GM11168 (cell line): ENCODE data around the gene S100PBP.

Source experiments
- in situ Hi-C: fragments of 300-500 bp; cut with MboI; formaldehyde crosslinking; loops from one replicate; pipeline ENCODE4 v1.12.0; 2022; ENCODE audit warnings: low sequenced_read_pairs; ENCODE audit not compliant: unreplicated experiment

Gene S100PBP

DNA sequence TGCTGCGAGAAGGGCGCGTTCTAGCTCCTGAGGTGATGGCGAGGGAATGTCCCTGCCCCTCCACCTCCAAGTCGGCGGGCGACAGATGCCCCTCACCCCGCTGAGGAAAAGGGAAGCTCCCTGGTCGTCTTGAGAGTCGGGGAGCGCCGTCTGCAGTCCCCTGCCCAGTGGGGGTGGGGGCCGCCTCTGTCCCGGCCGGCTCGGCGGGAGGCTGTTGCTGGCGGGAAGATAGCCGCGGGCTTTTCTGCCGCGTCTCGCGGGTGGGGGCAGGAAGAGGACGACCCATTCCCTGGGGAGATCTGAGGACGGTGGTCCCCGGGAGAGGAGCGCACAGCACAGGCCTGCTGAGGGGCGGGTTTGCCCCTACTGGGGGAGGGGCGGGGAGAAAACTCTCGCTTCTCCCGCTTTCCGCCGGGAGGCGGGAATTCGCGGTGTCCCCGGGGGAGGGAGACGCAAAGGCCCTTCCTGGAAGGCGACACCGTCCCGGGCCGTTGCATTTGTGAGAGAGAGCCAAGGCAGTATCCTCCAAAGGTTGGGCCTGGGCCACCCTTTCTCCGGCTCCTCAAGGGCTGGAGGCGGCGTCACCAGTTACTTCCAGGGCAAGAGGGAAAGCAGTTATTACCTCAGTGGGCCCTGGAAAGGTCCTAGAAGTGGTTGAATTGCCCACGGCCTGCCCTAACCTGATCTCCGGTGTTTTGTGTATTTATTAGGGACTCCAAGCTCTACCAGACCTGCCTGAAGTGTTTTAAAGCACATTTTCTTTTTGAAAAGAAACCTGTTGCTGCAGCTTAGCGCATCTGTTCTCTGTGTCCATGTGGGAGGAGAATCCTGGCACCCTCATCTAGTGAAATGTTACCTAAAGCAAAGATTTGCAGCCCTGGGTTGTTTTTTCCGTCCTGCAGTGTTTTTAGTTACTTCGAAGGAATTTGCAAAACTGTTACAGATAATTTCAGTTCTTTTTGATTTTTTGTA is 648 bp downstream of the S100PBP start:
- in situ Hi-C loops = no loop called here

GRCh38 chr1:32818804-32819541 is 1.5 kb downstream of the S100PBP start:
- in situ Hi-C loops = no loop called here

- in situ Hi-C loops = no loop called here
Observed at GRCh38 chr1:32825181-32825580, 7.7 kb downstream of the S100PBP start.

DNA sequence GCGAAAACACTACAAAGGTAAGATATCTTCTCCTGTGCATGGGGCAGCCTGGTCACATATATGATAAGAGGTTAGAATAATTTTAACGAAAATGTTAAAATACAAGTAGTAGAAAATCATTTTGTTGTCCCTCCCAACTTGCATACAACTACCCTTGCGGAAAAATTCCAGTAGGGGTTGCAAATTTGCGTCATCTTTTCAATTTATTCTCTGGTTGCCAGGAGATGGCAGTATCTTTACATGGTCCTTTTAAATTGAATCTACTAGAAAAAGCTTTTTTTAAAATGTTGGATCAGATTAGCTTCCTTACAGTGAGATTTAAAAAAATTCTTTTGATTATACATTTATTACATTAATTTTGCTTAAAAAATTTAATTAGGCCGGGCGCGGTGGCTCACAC is 10.9 kb downstream of the S100PBP start:
- in situ Hi-C loops = no loop called here

DNA sequence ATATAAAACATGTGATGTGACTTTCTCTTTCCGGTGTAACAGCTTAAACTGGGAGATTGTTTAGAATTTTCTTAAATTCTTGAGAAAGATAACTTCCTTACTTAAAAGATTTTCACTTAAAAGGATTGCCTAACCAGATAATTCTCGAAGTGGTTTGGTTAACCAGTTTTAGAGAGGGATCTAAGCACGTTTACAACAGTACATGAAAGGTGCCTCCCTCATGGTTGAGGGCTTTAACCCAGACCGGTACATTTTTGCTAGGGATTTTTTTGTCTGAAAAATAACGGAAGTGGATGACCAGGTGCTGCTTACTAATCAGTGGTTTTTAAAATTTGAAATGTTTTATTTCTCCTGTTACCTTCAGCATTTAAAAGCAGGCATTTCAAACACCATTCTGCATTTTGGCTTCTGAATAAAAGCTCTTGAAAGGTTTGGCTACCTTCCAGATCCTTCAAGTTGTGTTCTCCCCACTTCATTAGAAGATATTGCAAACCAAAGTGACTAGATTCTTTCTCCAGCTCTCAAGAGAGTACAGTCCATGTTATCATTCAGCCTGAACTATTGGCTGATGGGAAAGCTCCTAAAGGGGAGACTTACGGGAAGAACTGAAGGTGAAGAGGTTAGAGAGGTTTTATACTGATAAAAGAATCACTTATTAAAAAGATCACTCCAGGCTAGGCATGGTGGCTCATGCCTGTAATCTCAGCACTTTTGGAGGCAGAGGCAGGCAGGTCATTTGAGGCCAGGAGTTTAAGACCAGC is 12.8 kb downstream of the S100PBP start:
- in situ Hi-C loops = no loop called here

DNA sequence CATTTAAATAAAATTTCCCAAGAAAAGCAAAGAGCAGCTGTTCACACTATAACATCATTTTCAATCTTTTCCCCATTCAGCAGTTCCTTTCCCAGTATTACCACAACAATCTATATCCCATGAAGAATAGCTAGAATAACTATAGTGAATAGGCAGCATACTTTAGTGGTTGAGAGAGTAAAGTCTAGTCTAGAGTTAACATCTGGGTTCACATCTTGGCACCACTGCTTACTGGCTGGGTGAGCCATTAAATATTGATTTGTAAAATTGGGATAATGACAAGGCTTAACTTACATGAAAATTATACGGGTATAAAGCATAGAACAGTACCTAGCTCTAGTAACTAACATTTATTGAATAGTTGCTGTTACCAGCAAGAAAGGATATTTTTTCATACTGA is 14.4 kb downstream of the S100PBP start:
- in situ Hi-C loops = no loop called here

DNA sequence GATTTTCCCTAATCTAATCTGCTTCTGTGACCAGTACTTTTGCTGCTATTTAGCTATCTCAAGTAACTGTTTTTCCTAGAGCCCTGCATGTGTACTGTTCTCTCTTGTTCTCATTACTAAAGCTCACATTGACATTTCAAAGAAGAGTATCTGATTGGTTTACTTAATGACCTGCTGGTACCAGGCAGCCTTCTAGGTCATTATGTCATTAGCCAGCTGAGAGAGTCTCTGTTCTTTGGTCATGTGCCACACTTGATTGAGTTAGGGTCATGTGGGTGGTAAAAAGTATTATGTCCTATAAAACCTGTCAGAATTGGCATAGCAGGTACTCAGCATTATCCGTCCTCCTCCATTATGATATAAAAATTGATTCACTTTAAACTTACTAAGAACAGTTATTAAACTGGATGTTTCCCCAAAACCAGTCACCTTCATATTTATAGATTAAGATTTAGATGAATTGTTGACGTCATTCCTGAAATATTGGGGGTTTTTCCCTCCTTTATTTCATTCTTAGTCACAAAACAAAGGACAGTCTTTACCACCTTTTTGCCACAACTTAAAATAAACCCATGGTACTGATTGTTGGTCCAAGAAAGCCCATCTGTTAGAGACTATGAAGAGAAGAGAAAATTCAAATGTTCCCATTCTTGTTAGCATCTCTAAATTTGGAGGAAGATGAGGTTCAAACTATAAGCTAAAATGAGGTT is 31.1 kb downstream of the S100PBP start:
- in situ Hi-C loops = no loop called here

GRCh38 chr1:32855861-32856617 is 38.6 kb downstream of the S100PBP start:
- in situ Hi-C loops = no loop called here

- in situ Hi-C loops = no loop called here
Observed at GRCh38 chr1:32858136-32858535, 40.7 kb downstream of the S100PBP start.

DNA sequence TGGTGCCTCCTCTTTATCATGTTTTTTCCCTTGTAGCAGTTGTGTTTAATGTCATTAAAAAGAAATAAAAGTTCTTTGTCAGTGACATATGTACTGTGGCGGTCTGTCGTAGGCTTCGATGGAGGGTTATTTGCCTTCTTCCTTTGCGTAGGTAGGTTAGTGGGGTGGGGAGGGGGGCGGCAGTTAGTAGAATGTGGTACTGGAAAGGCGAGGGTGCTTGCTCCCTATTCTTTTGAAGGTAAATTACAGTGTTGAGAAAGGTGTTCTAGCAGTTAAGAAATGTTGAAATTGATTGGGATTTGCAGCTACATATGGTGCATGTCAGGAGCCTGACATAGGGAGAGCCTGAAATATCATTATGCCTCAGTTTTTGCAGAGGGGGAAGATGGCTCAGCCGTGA is 41.3 kb downstream of the S100PBP start:
- in situ Hi-C loops = no loop called here

DNA sequence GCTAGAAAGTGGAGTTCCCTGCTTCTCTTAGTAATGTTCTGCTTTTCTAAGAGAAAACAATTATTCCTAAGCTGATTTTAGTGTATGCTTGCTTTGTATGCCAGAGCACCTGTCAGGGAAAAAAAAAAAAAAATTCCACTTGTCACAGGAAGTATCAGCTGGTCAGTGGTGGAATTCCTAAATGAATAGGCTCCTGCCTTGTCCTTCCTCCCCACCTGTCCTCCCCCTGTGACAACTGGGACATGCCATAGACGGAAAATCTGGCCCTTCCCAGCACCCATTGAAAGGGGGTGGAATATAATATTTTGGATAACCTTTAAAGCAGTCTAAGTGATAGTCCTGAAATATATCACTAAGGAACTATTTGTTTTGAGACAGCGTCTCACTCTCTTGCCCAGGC is 42.5 kb downstream of the S100PBP start:
- in situ Hi-C loops = no loop called here

DNA sequence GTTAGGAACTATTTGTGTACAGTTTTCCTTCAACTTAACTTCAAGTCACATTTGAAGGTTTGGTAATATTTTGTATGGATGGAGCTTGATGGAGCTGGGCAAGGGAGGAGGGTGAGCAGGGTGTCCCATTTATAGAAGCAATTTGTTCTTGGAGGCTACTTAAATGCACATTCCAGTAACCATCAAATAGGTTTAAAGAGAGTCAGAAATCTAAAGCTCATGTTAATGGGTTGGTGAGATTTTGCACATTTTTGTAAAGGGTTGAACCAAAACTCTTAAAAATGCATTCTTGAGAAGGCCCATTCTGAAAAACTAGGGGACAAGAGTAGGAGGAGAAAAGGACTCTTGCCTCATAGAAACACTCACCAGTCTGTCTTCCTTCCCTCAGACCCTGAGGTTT is 43.1 kb downstream of the S100PBP start:
- in situ Hi-C loops = no loop called here

DNA sequence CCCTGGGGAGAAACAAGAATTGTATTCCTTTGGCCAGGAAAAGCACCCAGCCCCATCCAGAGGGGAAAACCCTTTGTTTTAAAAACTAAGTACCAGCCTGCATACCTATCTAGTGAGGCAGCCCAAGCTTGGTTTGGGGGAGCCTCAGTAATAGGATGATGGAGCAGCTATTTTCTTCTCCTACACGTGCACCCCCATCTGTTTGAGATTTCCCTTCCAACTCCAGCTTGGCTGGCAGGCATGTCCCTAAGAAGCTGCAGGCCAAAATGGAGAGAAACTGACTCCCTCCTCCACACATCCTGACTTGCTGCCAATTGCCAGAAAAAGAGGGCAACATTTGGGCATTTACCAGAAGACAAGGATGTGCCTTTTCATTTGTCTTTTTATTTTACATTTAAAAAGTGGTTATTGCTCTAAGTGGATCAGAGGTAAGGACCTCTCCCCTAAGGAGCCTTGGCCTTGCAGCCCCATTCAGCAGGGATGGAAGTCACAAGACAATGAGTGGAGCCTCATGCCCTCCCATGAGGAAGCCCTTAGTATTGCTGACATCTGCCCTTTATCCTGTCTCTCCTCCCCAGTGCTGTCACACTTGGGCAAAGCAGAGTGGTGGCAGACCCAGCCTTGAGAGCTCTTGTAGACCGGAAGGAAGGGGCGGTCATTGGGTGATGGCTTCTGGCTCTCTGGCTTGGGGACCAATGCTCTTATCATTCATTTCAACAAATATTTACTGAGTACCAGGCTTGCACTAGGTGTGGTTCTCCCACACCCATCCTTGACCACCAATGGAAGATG is 44.6 kb downstream of the S100PBP start:
- in situ Hi-C loops = no loop called here

- in situ Hi-C loops = no loop called here
Observed at GRCh38 chr1:32863218-32863880, 45.9 kb downstream of the S100PBP start.

DNA sequence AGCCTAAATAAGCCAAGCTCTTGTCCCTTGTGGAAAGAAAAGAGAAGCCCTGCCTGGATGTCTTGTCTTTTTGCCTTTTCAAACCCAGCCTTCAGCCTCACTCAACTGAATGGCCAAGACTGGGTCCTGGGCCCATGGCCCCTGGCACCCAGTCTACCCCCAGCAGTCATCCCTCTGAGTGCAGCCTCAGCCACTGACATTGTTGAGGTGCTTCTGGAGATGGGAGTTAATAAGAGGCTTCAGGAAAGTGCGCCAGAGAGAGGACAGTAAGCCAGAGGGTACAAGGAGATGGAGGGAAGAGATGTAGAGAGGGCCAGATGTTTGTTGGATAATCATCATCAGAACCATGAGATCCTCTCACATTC is 46.4 kb downstream of the S100PBP start:
- in situ Hi-C loops = no loop called here

DNA sequence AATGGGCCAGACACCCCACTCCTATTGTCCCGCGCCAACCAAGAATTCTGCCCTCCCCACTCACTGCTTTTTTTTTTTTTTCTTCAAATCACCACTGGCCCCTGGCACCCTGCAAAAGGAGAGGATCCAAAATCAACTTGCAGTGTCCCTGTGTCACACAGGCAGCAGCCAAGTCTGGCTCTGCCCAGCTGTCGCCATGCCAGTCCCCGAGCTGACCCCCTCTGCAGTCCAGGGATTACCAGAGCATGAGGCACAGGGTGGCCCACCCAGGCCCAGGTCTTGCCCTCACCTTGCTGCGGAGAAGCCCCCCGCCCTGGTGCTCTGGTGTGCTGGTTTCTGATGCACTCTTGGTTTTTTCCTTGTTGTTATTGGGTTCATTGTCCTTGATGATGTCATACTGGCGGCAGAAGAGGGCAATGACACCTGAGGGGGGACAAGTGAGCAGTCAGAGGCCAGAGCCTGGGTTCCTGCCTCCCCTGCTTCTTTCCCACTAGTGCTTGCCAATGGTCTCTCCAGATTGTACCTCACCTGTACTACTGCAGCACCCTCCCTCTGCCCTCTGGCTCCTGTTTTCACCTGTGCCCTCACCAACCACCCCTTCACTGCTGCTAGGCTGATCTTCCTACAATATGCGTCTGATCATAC is 47.0 kb downstream of the S100PBP start:
- in situ Hi-C loops = no loop called here

GRCh38 chr1:32865639-32866405 is 48.4 kb downstream of the S100PBP start:
- in situ Hi-C loops = no loop called here
